Measurements from ENCODE around the gene LITAFD. TPM values are rescaled to one million over a fixed set of nuclear protein-coding genes. Genes with fewer than 3 reads are reported as not detected.

LITAFD gene
- total and polyA plus RNA-seq, 12 donors, result not detected

DNA sequence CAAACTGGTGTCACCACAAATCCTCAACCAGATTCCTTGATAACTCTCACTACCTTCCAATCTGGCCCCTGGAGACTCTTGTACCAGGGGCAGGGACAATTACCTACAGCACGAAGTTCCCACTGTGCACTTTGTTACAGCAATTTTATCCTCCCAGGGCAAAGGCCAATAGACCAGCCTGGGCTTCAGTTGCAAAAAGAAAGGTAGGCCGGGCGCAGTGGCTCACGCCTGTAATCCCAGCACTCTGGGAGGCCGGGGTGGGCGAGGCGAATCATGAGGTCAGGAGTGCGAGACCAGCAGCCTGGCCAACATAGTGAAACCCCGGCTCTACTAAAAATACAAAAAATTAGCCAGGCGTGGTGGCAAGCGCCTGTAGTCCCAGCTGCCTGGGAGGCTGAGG, 44.7 kb downstream of the LITAFD start:
- Histone ChIP-seq H3K27ac (no peak overlapping the region), H3K4me1 (peaks cover 8 to 55% (median 43%) of the 10 kb centered on the region in 9 donors), H3K4me3 (no peak overlapping the region), H3K27me3 (no peaks in the 10 kb centered on the region), H3K9me3 (no peaks in the 10 kb centered on the region), H3K36me3 (peaks cover 0 to 70% (median 31%) of the 10 kb centered on the region in 9 donors)
- DNase-seq (no peak), ATAC-seq (no peak)
- intact Hi-C loops (cut with DNase I), result loop anchor here in 2 of 10 donors (10.0 kb wide), 1 partner anchor 78 kb away; no protein-coding TSS in a partner anchor
- TF ChIP-seq, protein P1, sequence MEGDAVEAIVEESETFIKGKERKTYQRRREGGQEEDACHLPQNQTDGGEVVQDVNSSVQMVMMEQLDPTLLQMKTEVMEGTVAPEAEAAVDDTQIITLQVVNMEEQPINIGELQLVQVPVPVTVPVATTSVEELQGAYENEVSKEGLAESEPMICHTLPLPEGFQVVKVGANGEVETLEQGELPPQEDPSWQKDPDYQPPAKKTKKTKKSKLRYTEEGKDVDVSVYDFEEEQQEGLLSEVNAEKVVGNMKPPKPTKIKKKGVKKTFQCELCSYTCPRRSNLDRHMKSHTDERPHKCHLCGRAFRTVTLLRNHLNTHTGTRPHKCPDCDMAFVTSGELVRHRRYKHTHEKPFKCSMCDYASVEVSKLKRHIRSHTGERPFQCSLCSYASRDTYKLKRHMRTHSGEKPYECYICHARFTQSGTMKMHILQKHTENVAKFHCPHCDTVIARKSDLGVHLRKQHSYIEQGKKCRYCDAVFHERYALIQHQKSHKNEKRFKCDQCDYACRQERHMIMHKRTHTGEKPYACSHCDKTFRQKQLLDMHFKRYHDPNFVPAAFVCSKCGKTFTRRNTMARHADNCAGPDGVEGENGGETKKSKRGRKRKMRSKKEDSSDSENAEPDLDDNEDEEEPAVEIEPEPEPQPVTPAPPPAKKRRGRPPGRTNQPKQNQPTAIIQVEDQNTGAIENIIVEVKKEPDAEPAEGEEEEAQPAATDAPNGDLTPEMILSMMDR (IDR thresholded peaks at IDR 0.05), result no peak
- 97% methylated on average over 11 of the region's 11 CpGs for WGBS, 2 donors

DNA sequence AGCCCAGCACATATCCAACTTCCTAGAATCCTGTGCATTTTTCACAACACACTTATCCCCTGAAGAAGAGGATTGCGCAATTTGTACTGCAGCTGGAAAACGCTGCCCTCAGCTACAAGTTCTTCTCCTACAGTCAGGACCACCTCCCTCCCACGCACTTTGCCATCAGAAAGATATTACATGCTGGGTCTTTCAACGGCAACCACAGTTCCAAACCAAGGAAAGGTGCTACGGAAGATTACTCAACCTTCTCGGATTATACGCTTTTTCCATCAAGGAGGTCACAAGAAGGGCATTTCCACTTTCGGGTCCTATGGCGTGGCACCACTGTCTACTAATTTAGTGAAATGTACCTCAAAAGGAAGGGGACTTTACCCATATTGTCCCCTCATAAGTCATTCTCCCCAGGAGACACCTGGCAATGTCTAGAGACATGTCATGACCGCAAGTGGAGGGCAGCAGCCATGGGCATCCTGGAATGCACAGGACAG, 46.4 kb downstream of the LITAFD start:
- Histone ChIP-seq H3K36me3 (peaks cover 0 to 53% (median 24%) of the 10 kb centered on the region in 9 donors), H3K27me3 (no peaks in the 10 kb centered on the region), H3K4me1 (peaks cover 8 to 57% (median 43%) of the 10 kb centered on the region in 9 donors), H3K4me3 (no peak overlapping the region), H3K27ac (no peak overlapping the region), H3K9me3 (no peaks in the 10 kb centered on the region)
- ATAC-seq (peak in 6 of 8 donors; percentile 31 to 80 (median 50)), DNase-seq (no peak)
- WGBS, 2 donors, result 78 to 84% methylated on average over 10 of the region's 10 CpGs
- TF ChIP-seq, protein P1 (IDR thresholded peaks at IDR 0.05), result no peak
- intact Hi-C loops (cut with DNase I), result loop anchor here in 2 of 10 donors (10.0 kb wide), 1 partner anchor 76 kb away; no protein-coding TSS in a partner anchor

DNA sequence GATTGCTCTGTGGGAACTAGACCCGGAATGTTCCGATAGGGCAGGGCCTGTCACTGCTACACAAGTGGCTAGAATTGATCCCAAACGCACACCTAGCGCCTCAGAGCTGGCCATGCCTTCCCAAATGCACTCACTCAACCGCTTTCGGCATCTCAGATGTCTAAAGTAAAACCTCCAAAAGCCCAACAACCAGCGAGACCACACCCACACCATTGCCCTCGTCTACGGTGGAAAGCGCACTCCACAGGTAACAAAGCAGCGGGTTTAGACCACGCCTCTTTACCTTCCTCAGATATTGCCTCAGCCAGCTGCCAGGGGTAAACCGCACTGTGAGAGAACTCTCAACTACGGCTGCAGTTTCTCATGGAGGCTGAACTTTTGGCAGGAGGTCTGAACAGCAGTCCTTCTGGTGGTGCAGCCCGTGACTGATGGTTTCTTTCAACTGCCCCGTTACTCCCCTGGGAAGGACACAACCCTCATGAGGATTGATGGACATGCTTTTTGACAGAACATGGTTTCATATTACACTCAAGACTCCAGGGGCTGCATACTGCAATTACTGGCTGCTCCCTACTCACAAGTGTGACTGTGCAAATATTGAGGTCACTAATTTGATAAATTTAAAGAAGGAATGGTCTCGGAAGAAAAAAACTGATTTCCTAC, 47.1 kb downstream of the LITAFD start:
- WGBS, 2 donors, result 86 to 89% methylated on average over 17 of the region's 17 CpGs
- Histone ChIP-seq H3K4me3 (no peak overlapping the region), H3K4me1 (peaks cover 3 to 51% (median 36%) of the 10 kb centered on the region in 9 donors), H3K27me3 (no peaks in the 10 kb centered on the region), H3K36me3 (peaks cover 0 to 50% (median 24%) of the 10 kb centered on the region in 9 donors), H3K27ac (no peak overlapping the region), H3K9me3 (no peaks in the 10 kb centered on the region)
- ATAC-seq (no peak), DNase-seq (no peak)
- intact Hi-C loops (cut with DNase I), result loop anchor here in 2 of 10 donors (10.0 kb wide), 1 partner anchor 76 kb away; no protein-coding TSS in a partner anchor
- TF ChIP-seq, protein P1 (IDR thresholded peaks at IDR 0.05), result no peak

DNA sequence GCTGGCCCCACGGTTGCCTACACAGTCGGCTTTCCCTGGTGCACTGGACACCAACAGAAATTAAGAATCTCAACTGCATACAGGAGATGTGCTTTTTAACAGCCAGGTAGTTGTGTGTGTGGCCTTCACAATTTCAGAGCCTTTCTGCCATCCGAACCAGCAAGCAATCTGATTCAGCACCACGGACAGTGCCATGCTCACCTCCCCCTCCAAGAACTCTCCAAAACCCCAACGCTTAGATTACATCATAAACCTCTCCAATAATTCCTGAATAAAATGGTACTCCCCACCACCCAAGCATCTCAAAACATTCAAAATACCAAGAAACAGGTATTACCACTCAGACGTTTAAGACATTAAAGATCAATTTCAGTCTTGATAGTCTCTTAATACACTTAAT, 49.7 kb downstream of the LITAFD start:
- TF ChIP-seq, protein P1 (IDR thresholded peaks at IDR 0.05), result no peak
- 30 to 31% methylated on average over 6 of the region's 6 CpGs for WGBS, 2 donors
- Histone ChIP-seq H3K4me3 (no peak overlapping the region), H3K27me3 (no peaks in the 10 kb centered on the region), H3K9me3 (no peaks in the 10 kb centered on the region), H3K36me3 (peaks cover 0 to 35% (median 24%) of the 10 kb centered on the region in 9 donors), H3K4me1 (peaks cover 3 to 70% (median 57%) of the 10 kb centered on the region in 9 donors), H3K27ac (no peak overlapping the region)
- DNase-seq (peak; percentile 44 to 65), ATAC-seq (peak in 4 of 8 donors; percentile 39 to 47 (median 44))
- intact Hi-C loops (cut with DNase I), result loop anchor here in 1 of 10 donors (10.0 kb wide), 2 partner anchors 73 to 193 kb away; no protein-coding TSS in a partner anchor
